ENCODE measurements around the gene ACTN1. TPM values are rescaled to one million over a fixed set of nuclear protein-coding genes. Genes with fewer than 3 reads are reported as not detected.
A peak's percentile ranks its signal among the peaks of the same experiment; 100 is the strongest.

The ACTN1 gene
- total RNA-seq, 1 donor from 2014 or later = 77.1 TPM

DNA sequence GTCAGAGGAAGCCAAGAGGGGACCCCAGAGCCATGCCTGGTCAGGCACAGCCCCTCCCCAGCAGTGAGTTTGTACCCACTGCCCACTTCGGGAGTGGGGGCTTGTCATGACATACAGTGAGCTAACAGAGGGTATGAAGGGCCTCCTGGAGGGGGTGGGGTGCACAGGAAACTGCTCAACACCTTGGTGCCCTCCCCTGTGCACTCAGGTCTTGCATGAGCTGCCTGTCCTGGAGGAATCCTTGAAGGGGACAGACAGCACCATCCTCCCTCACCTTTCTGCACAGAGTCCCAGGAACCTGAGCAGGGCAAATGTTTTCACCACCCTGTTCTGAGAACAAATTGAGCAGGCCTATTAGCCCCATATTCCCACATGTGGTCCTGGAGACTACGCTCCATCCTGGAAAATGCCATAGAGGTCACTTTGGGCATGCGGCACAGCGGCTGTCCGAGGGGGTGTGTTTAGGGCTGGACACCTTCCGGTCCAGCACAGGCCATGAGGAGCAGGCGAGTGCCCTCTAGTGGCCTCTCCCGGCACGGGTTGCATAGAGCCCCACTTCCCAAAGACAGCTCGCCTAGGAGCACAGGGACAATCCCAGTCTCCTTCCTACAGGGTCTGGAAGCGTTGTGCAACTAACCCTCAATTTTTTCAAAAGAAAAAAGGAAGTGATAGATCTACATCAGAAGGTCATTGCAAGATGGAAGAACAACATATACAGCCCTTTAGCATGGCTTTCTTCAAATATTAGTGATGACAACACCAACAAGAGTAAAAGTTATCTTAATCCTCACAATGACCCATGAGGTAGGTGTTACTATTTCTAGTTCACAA, 154.4 kb downstream of the ACTN1 start:
- H3K27me3 Mint-ChIP-seq (ENCODE audit: low read depth) = no peaks in the 10 kb centered on the region

DNA sequence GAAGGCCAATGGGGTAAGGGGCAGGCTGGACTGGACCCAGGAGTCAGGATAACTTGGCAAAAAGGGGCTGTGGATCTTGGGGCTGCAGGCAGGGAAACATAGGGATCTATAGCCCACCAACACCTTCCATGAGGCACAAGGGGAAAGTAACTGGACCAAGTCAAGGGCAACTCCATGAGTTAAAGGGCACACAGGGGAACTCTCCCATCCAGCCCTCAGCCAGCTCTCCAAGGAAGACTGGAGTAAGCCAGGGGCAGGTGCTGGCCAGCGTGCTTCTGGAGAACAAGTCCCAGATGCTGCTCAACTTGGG, 154.9 kb downstream of the ACTN1 start:
- no peak for TF ChIP-seq CTCF (conservative IDR thresholded peaks at IDR 0.05)
- peaks cover 25% of the 10 kb centered on the region for H3K4me1 Mint-ChIP-seq
- no peak for DNase-seq (ENCODE audit: low read depth, low spot score)
- H3K36me3 Mint-ChIP-seq (ENCODE audit: low read depth) = no peaks in the 10 kb centered on the region
- H3K27me3 Mint-ChIP-seq (ENCODE audit: low read depth) = no peaks in the 10 kb centered on the region
- H3K4me3 Mint-ChIP-seq = no peak overlapping the region
- no peaks in the 10 kb centered on the region for H3K9me3 Mint-ChIP-seq
- H3K27ac Mint-ChIP-seq (ENCODE audit: unreplicated experiment) = peak overlapping the region; percentile 27

More for the DNA sequence above, 154.4 kb downstream of the ACTN1 start:
- DNase-seq (ENCODE audit: low read depth, low spot score) = peak; percentile 90
- TF ChIP-seq CTCF (conservative IDR thresholded peaks at IDR 0.05) = peak; percentile 87
- peak overlapping the region; percentile 27 for H3K27ac Mint-ChIP-seq (ENCODE audit: unreplicated experiment)
- H3K4me1 Mint-ChIP-seq = peaks cover 21% of the 10 kb centered on the region
- H3K9me3 Mint-ChIP-seq = no peaks in the 10 kb centered on the region
- H3K4me3 Mint-ChIP-seq = peak overlapping the region; percentile 0
- no peaks in the 10 kb centered on the region for H3K36me3 Mint-ChIP-seq (ENCODE audit: low read depth)

Other genes starting within 250 kb of the ACTN1 start
- 289 and 298 TPM in 2 replicates for gene ZFP36L1, start 186.2 kb downstream of the ACTN1 start, total RNA-seq
- 43.3 and 46.7 TPM in 2 replicates for gene DCAF5, start 173.8 kb upstream of the ACTN1 start, total RNA-seq
- 18.9 and 20.9 TPM in 2 replicates for gene EXD2, start 212.2 kb upstream of the ACTN1 start, total RNA-seq